K562 treated with DMSO at 1 percent for 24 hours (cell line): Measurements from ENCODE around the gene ZNF160. TPM values are rescaled to one million over a fixed set of nuclear protein-coding genes. Genes with fewer than 3 reads are reported as not detected.

Source experiments
- total RNA-seq: library from RNA; unstranded; fragments of 300-600 nt; gene quantifications from 2 replicates; pipeline ENCODE4 v1.2.3, GENCODE V29; 2022; ENCODE audit warnings: low read depth; ENCODE audit not compliant: insufficient read depth

ZNF160 gene
- total RNA-seq = 10.6 and 12.2 TPM in 2 replicates

DNA sequence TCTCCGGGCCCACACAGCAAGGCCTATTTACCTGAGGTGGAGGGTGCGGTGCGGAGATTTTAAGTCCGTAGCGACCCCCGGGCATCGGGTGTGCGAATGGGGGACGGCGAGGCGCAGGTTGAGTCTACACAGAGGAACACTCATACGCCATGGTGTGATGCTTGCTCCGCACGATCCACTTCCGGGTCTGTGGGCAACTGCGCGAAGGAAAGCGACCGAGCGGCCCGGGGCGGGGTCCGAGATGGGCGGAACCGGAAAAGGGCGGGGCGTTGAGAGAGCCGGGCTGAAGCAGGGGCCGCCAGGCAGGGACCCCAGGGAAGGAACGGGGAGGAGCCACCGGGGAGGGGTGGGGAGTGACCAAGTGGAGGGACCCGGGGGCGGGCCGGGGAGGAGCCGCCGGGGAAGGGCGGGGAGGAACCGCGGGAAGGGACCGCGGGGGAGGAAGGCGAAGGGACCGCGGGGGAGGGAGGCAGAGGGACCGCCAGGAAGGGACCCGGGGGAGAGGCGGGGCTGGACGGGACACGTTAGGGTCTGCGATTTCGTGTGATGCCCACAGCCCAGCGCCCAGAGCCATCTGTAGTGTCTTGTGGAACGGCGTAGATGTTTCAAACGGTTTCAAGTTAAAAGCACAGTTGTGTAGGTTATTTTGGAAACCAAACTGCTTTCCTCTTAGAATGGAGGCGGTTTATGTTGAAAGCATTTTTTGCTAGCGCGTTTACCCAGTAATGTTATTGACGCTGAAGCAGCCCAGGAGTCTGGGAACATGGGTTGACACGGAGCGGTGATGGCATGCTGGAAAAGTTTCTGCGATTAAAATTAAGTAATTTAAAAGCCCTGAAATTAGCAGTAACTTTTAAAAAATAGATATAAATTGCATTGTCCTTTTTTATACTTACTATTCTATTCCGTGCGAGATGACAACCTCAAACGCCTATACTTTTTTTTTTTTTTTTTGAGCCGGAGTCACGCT, at the start of gene ZNF160:
Gene ZNF160 (minus strand): TSS at position 189 of the 970 bp plus-strand sequence. CDS start 17,146 bp downstream, outside the sequence.

DNA sequence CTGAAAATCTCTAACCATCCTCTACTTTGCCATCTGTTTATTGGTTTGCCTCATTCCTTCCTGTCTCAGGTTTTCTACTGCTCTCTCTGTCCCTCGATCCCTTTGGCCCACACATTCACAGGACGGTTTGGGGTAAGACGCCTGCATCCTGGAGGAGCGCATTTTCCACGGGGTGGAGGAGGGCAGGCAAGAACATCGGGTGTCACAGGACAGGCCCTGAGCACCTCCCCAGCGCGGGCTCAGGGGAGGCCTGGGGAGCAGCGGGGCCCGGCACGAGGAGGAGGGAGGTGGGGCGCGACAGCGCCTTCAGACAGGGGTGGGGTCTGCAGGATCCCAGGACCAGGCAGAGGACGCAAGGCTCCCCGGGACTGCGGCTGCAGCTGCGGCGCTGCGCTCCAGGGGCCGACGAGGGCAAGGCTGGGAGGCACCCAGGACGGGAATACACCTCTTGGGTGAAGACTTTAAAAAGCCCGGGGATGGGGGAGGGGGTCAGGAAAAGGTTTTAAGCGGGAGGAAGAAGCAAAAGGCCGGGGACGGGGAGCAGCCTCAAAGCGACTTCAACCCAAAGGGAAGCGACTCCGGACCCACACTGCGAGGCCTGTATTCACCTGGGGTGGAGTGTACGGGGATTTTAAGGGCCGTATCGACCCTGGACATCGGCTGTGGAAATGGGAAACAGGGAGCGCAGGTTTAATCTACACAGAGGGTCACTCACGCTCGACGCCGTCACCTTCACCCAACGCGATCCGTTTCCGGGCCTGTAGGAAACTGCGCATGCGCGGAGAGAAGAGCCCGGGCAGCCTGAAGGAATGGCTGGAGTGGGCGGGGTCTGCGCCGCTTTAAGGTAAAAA, 29.1 kb upstream of the ZNF160 start, which contains the start of gene ZNF415:
Gene ZNF415 (minus strand): TSS at position 770 of the 851 bp plus-strand sequence. CDS start 10,234 bp downstream, outside the sequence.

Other genes starting within 250 kb of the ZNF160 start
- gene ZNF468, start 245.8 kb downstream of the ZNF160 start, total RNA-seq = 12.5 and 12.7 TPM in 2 replicates
- gene ZNF320, start 205.8 kb downstream of the ZNF160 start, total RNA-seq = 3.8 and 4.9 TPM in 2 replicates
- 3.5 and 5.4 TPM in 2 replicates for gene ZNF888, start 180.0 kb downstream of the ZNF160 start, total RNA-seq
- 8.3 and 10.2 TPM in 2 replicates for gene ZNF816, start 140.5 kb downstream of the ZNF160 start, total RNA-seq
- not detected in 2 replicates for gene ERVV-1, start 89.5 kb downstream of the ZNF160 start, total RNA-seq
- gene ERVV-2, start 58.7 kb downstream of the ZNF160 start, total RNA-seq = 0.43 and 0.64 TPM in 2 replicates
- not detected in 2 replicates for gene ZNF415, start 29.5 kb upstream of the ZNF160 start, total RNA-seq
- 2.3 and 2.6 TPM in 2 replicates for gene ZNF347, start 55.6 kb upstream of the ZNF160 start, total RNA-seq
- 3.1 and 3.9 TPM in 2 replicates for gene ZNF665, start 89.9 kb upstream of the ZNF160 start, total RNA-seq
- gene ZNF677, start 151.5 kb upstream of the ZNF160 start, total RNA-seq = 0.30 and 1.5 TPM in 2 replicates
- not detected in 2 replicates for gene VN1R2, start 154.9 kb upstream of the ZNF160 start, total RNA-seq
- gene VN1R4, start 164.3 kb upstream of the ZNF160 start, total RNA-seq = not detected in 2 replicates
- gene ZNF845, start 230.3 kb upstream of the ZNF160 start, total RNA-seq = 2.2 and 2.7 TPM in 2 replicates